Calu3 (cell line): ENCODE measurements around the gene CNGB1. TPM values are rescaled to one million over a fixed set of nuclear protein-coding genes. Genes with fewer than 3 reads are reported as not detected.

Experiments
- BruUV-seq: library from RNA; stranded (reverse); fragments of 400-500 nt; replicated peaks from 2 replicates; lab custom pipeline; 2021; lab: Mats Ljungman, UMichigan
- CTCF ChIA-PET: fragments of 300-600 bp; sonication (Branson Sonifier 250); formaldehyde crosslinking; loops from one replicate; lab custom pipeline; 2022; ENCODE audit warnings: antibody characterized with exemption; lab: Charles Lee
- DNase-seq: peaks from one replicate; pipeline ENCODE4 v3.0.0; 2022
- H3K27ac Mint-ChIP-seq: one replicate; pipeline ENCODE4 v1.8.0; 2022; ENCODE audit warnings: mixed read lengths; ENCODE audit not compliant: unreplicated experiment
- H3K27me3 Mint-ChIP-seq: one replicate; pipeline ENCODE4 v1.8.0; 2022; ENCODE audit warnings: mixed read lengths; ENCODE audit not compliant: unreplicated experiment
- H3K36me3 Mint-ChIP-seq: one replicate; pipeline ENCODE4 v1.8.0; 2022; ENCODE audit warnings: mild to moderate bottlenecking, moderate library complexity, mixed read lengths; ENCODE audit not compliant: insufficient read depth, unreplicated experiment
- H3K4me1 Mint-ChIP-seq: one replicate; pipeline ENCODE4 v1.8.0; 2022; ENCODE audit warnings: mild to moderate bottlenecking, low read depth, mixed read lengths; ENCODE audit not compliant: unreplicated experiment
- H3K4me3 Mint-ChIP-seq: one replicate; pipeline ENCODE4 v1.8.0; 2022; ENCODE audit warnings: mild to moderate bottlenecking, low read depth, moderate library complexity, mixed read lengths; ENCODE audit not compliant: unreplicated experiment
- H3K9me3 Mint-ChIP-seq: one replicate; pipeline ENCODE4 v1.8.0; 2022; ENCODE audit warnings: low read depth, mixed read lengths; ENCODE audit not compliant: unreplicated experiment
- CTCF ChIP-seq: fragments of 200-600 bp; IDR thresholded peaks from one replicate; pipeline ENCODE4 v1.8.0; 2022; ENCODE audit warnings: antibody characterized with exemption; ENCODE audit not compliant: unreplicated experiment
- intact Hi-C: fragments of 100-400 bp; cut with micrococcal nuclease; formaldehyde crosslinking; loops from one replicate; pipeline ENCODE4 v1.10.0; 2022; ENCODE audit not compliant: unreplicated experiment
- total RNA-seq: library from RNA; stranded (reverse); gene quantifications from 2 replicates; pipeline ENCODE4 v1.2.3, GENCODE V29; 2022

Gene CNGB1
- total RNA-seq, 1 experiment from 2014 or later: 0.19 TPM

- intact Hi-C loops: no loop called here
- no peaks in the 10 kb centered on the region for H3K36me3 Mint-ChIP-seq
- DNase-seq: no peak
- no peaks in the 10 kb centered on the region for H3K9me3 Mint-ChIP-seq
- no TSS peak for BruUV-seq
- H3K27ac Mint-ChIP-seq: no peak overlapping the region
- H3K27me3 Mint-ChIP-seq: peaks cover 25% of the 10 kb centered on the region
- no peak for TF ChIP-seq CTCF
- H3K4me1 Mint-ChIP-seq: peaks cover 2% of the 10 kb centered on the region
- no peak overlapping the region for H3K4me3 Mint-ChIP-seq
- CTCF ChIA-PET: interaction anchor here (0.6 kb wide), 1 partner anchor 316 kb away, joined by 3 read pairs; no protein-coding TSS in a partner anchor
Measured at GRCh38 chr16:57884655-57885133, 86.2 kb downstream of the CNGB1 start.

GRCh38 chr16:57883953-57884654, 86.8 kb downstream of the CNGB1 start:
- intact Hi-C loops: no loop called here
- Mint-ChIP-seq H3K36me3 (no peaks in the 10 kb centered on the region), H3K9me3 (no peaks in the 10 kb centered on the region), H3K4me3 (no peak overlapping the region), H3K27me3 (peaks cover 25% of the 10 kb centered on the region), H3K27ac (no peak overlapping the region), H3K4me1 (no peaks in the 10 kb centered on the region)
- no peak for TF ChIP-seq CTCF
- CTCF ChIA-PET: interaction anchor here (0.6 kb wide), 1 partner anchor 317 kb away, joined by 3 read pairs; no protein-coding TSS in a partner anchor
- BruUV-seq: no TSS peak
- DNase-seq: no peak

- no peak for TF ChIP-seq CTCF
- no peak overlapping the region for H3K27ac Mint-ChIP-seq
- no peaks in the 10 kb centered on the region for H3K9me3 Mint-ChIP-seq
- no peak overlapping the region for H3K4me3 Mint-ChIP-seq
- intact Hi-C loops: no loop called here
- CTCF ChIA-PET: no interaction called here
- DNase-seq: no peak
- peaks cover 25% of the 10 kb centered on the region for H3K27me3 Mint-ChIP-seq
- BruUV-seq: no TSS peak
- no peaks in the 10 kb centered on the region for H3K4me1 Mint-ChIP-seq
- H3K36me3 Mint-ChIP-seq: no peaks in the 10 kb centered on the region
Measured at GRCh38 chr16:57883480-57883879, 87.4 kb downstream of the CNGB1 start.

GRCh38 chr16:57882792-57883191, 88.1 kb downstream of the CNGB1 start:
- intact Hi-C loops: no loop called here
- H3K4me3 Mint-ChIP-seq: no peak overlapping the region
- no peak for DNase-seq
- no peak overlapping the region for H3K27ac Mint-ChIP-seq
- no peaks in the 10 kb centered on the region for H3K4me1 Mint-ChIP-seq
- H3K27me3 Mint-ChIP-seq: peaks cover 25% of the 10 kb centered on the region
- TF ChIP-seq CTCF: no peak
- H3K9me3 Mint-ChIP-seq: no peaks in the 10 kb centered on the region
- BruUV-seq: no TSS peak
- CTCF ChIA-PET: interaction anchor here (1.0 kb wide), 1 partner anchor 144 kb away, joined by 3 read pairs; no protein-coding TSS in a partner anchor
- H3K36me3 Mint-ChIP-seq: no peaks in the 10 kb centered on the region
